H1 (cell line): ENCODE data around the gene FLRT1. TPM values are rescaled to one million over a fixed set of nuclear protein-coding genes. Genes with fewer than 3 reads are reported as not detected.

Source experiments
- CTCF ChIA-PET: fragments of 300-600 bp; sonication (Branson Sonifier 250); formaldehyde crosslinking; loops from one replicate; lab custom pipeline; 2021; ENCODE audit not compliant: partially characterized antibody; lab: Charles Lee
- POLR2A ChIA-PET: fragments of 300-600 bp; sonication (Branson Sonifier 250); formaldehyde crosslinking; loops from one replicate; lab custom pipeline; 2021; ENCODE audit warnings: inconsistent platforms; ENCODE audit not compliant: partially characterized antibody; lab: Charles Lee
- DNase-seq, 2 experiments: peaks; one replicate each; pipeline versions ENCODE4 v3.0.0 to v3.0.0-alpha.2; 2010 to 2022; ENCODE audit warnings: low spot score in 2 of 2, low read depth in 1 of 2, mixed read lengths in 1 of 2
- FAIRE-seq: peaks from 2 replicates; lab custom pipeline; 2011; peaks lifted over from hg19 to GRCh38; lab: Jason Lieb, UNC
- H2AFZ ChIP-seq: 2 replicates; pipeline ENCODE4 v1.8.1; 2012; ENCODE audit warnings: low read length, inconsistent platforms
- H2AK5ac ChIP-seq: 2 replicates; pipeline ENCODE4 v1.6.1; 2013; ENCODE audit warnings: low read depth, low read length
- H2BK120ac ChIP-seq: replicated peaks from 2 replicates; pipeline ENCODE3; 2013; ENCODE audit warnings: low read depth, low read length, inconsistent platforms
- H2BK12ac ChIP-seq: 2 replicates; pipeline ENCODE4 v1.6.1; 2013; ENCODE audit warnings: low read depth, low read length
- H2BK15ac ChIP-seq: 2 replicates; pipeline ENCODE4 v1.6.1; 2013; ENCODE audit warnings: low read length
- H2BK20ac ChIP-seq: 2 replicates; pipeline ENCODE4 v1.6.1; 2013; ENCODE audit warnings: low read length
- H2BK5ac ChIP-seq: 2 replicates; pipeline ENCODE4 v1.6.1; 2013; ENCODE audit warnings: low read depth, low read length
- H3K14ac ChIP-seq: 2 replicates; pipeline ENCODE4 v1.6.1; 2013; ENCODE audit warnings: inconsistent platforms; ENCODE audit not compliant: insufficient read length
- H3K18ac ChIP-seq: 2 replicates; pipeline ENCODE4 v1.6.1; 2013; ENCODE audit warnings: low read length; ENCODE audit errors: extremely low read depth
- H3K23ac ChIP-seq: 2 replicates; pipeline ENCODE4 v1.6.1; 2013; ENCODE audit warnings: inconsistent platforms; ENCODE audit not compliant: insufficient read length
- H3K23me2 ChIP-seq: 2 replicates; pipeline ENCODE4 v1.6.1; 2013; ENCODE audit warnings: low read depth, low read length
- H3K27ac ChIP-seq: 2 replicates; pipeline ENCODE4 v1.6.1; 2011; ENCODE audit warnings: low read depth, low read length, inconsistent platforms
- H3K27me3 ChIP-seq, 4 experiments: replicated peaks in 1 of 4; 1 replicate in 1 of 4; 2 replicates in 3 of 4; pipeline versions ENCODE4 v1.6.1 to v1.8.1; 2011 to 2013; ENCODE audit warnings: low read length in 3 of 4, mild to moderate bottlenecking in 3 of 4, inconsistent platforms in 2 of 4, mixed read lengths in 2 of 4, moderate library complexity in 1 of 4; ENCODE audit not compliant: control insufficient read depth in 3 of 4, insufficient read depth in 3 of 4; ENCODE audit errors: extremely low read depth in 1 of 4
- H3K36me3 ChIP-seq, 4 experiments: 2 replicates each; pipeline versions ENCODE4 v1.6.1 to v1.8.1; 2011 to 2013; ENCODE audit warnings: mild to moderate bottlenecking in 4 of 4, low read length in 3 of 4, moderate library complexity in 2 of 4, control low read depth in 1 of 4, inconsistent platforms in 1 of 4; ENCODE audit not compliant: insufficient read depth in 4 of 4, control insufficient read depth in 2 of 4
- H3K4ac ChIP-seq: replicated peaks from 2 replicates; pipeline ENCODE3; 2013; ENCODE audit warnings: low read length, low read depth, mixed read lengths, inconsistent platforms; ENCODE audit not compliant: insufficient read length
- H3K4me1 ChIP-seq, 4 experiments: replicated peaks in 1 of 4; 1 replicate in 1 of 4; 2 replicates in 3 of 4; pipeline versions ENCODE4 v1.6.1 to v1.8.1; 2011 to 2013; ENCODE audit warnings: low read length in 3 of 4, inconsistent platforms in 2 of 4, mixed read lengths in 1 of 4; ENCODE audit not compliant: insufficient read depth in 4 of 4, control insufficient read depth in 3 of 4
- H3K4me2 ChIP-seq, 2 experiments: 2 replicates each; pipeline versions ENCODE4 v1.6.1 to v1.8.1; 2011 to 2013; ENCODE audit warnings: low read depth in 2 of 2, low read length in 2 of 2, control low read depth in 1 of 2, inconsistent platforms in 1 of 2, mild to moderate bottlenecking in 1 of 2; ENCODE audit not compliant: insufficient read depth in 1 of 2
- H3K4me3 ChIP-seq, 4 experiments: fragments of 200-600, 300-600 bp in 1 of 4; sonication (generic), shearing (Covaris generic), sonication (Bioruptor Twin) in 1 of 4; 2 replicates each; pipeline versions ENCODE4 v1.5.1 to v1.8.1; 2011 to 2016; ENCODE audit warnings: low read length in 4 of 4, low read depth in 3 of 4, control low read depth in 2 of 4, inconsistent platforms in 2 of 4, mild to moderate bottlenecking in 2 of 4, mixed read lengths in 1 of 4, moderate library complexity in 1 of 4; ENCODE audit not compliant: insufficient read depth in 2 of 4; ENCODE audit errors: extremely low read depth in 1 of 4
- H3K56ac ChIP-seq: replicated peaks from 2 replicates; pipeline ENCODE3; 2013; ENCODE audit warnings: low read depth, mild to moderate bottlenecking, mixed read lengths, low read length, inconsistent platforms; ENCODE audit not compliant: insufficient read length
- H3K79me1 ChIP-seq: 2 replicates; pipeline ENCODE4 v1.6.1; 2013; ENCODE audit warnings: low read depth, low read length, control low read depth
- H3K79me2 ChIP-seq, 2 experiments: 2 replicates each; pipeline versions ENCODE4 v1.6.1 to v1.8.1; 2012 to 2013; ENCODE audit warnings: low read length in 2 of 2, mild to moderate bottlenecking in 2 of 2, inconsistent platforms in 1 of 2; ENCODE audit not compliant: insufficient read depth in 2 of 2, control insufficient read depth in 1 of 2
- H3K9ac ChIP-seq, 4 experiments: replicated peaks in 1 of 4; 1 replicate in 1 of 4; 2 replicates in 3 of 4; pipeline versions ENCODE4 v1.6.1 to v1.8.1; 2011 to 2013; ENCODE audit warnings: low read depth in 3 of 4, low read length in 3 of 4, control low read depth in 2 of 4, mild to moderate bottlenecking in 2 of 4, moderate library complexity in 2 of 4, inconsistent platforms in 1 of 4; ENCODE audit errors: extremely low read depth in 1 of 4
- H3K9me3 ChIP-seq, 2 experiments: 2 replicates each; pipeline versions ENCODE4 v1.6.1 to v1.8.1; 2012 to 2013; ENCODE audit warnings: mild to moderate bottlenecking in 2 of 2, moderate library complexity in 2 of 2, control low read depth in 1 of 2, inconsistent platforms in 1 of 2, low read depth in 1 of 2, low read length in 1 of 2, mixed read lengths in 1 of 2; ENCODE audit not compliant: insufficient read depth in 2 of 2
- H4K20me1 ChIP-seq, 2 experiments: replicated peaks in 1 of 2; 2 replicates each; pipeline versions ENCODE3 to v1.8.1; 2011 to 2013; ENCODE audit warnings: inconsistent platforms in 2 of 2, low read length in 2 of 2, mild to moderate bottlenecking in 1 of 2; ENCODE audit not compliant: insufficient read depth in 2 of 2, control insufficient read depth in 1 of 2
- H4K5ac ChIP-seq: 2 replicates; pipeline ENCODE4 v1.6.1; 2013; ENCODE audit warnings: low read length, low read depth, mixed read lengths, inconsistent platforms; ENCODE audit not compliant: insufficient read length
- H4K8ac ChIP-seq: 2 replicates; pipeline ENCODE4 v1.8.0; 2013; ENCODE audit warnings: mild to moderate bottlenecking, moderate library complexity, low read length, inconsistent platforms; ENCODE audit not compliant: insufficient read depth; ENCODE audit errors: extremely low read depth
- H4K91ac ChIP-seq: replicated peaks from 2 replicates; pipeline ENCODE3; 2013; ENCODE audit warnings: low read length, mixed read lengths, inconsistent platforms; ENCODE audit not compliant: insufficient read length
- POU5F1 ChIP-seq: IDR thresholded peaks from 2 replicates; pipeline ENCODE4 v1.6.1; 2011; ENCODE audit warnings: low read depth, mild to moderate bottlenecking, low read length, moderate library complexity
- WGBS, 2 experiments: shearing (Covaris generic) in 1 of 2; methylation state at CpG; one replicate each; pipeline versions ENCODE4 v1.1.6 to v1.1.7; 2013 to 2015; ENCODE audit warnings: low lambda C conversion rate in 2 of 2, mixed read lengths in 2 of 2, inconsistent platforms in 1 of 2, low coverage in 1 of 2, missing lambda C conversion rate in 1 of 2; ENCODE audit not compliant: insufficient replicate concordance in 2 of 2, insufficient coverage in 1 of 2, insufficient read length in 1 of 2; ENCODE audit errors: extremely low coverage in 1 of 2, missing lambda C conversion rate in 1 of 2; 5-methylcytosine and 5-hydroxymethylcytosine counted together
- polyA plus RNA-seq, 7 experiments: library from polyadenylated mRNA; depleted of rRNA in 3 of 7; stranded (reverse) in 5 of 7; unstranded in 2 of 7; fragments of >200 nt in 5 of 7; fragments of 200-250 nt in 2 of 7; gene quantifications; 1 replicate in 5 of 7; 2 replicates in 1 of 7; 4 replicates in 1 of 7; pipeline versions ENCODE4 v1.2.1 to v1.2.3, GENCODE V29; 2011 to 2013; ENCODE audit warnings: missing spikeins in 2 of 7, mixed read lengths in 2 of 7
- total RNA-seq: library from RNA; stranded (reverse); fragmentation: NEBNext Ultra II Directional; extraction: Animal tissue kit (Norgen Biotek cat#: 25700); gene quantifications from 2 replicates; pipeline ENCODE4 v1.2.1, GENCODE V29; 2021
- TF ChIP-seq, protein P1 (sequence below): IDR thresholded peaks from 2 replicates; pipeline ENCODE4 v1.6.1; 2012; ENCODE audit warnings: inconsistent platforms

FLRT1 gene
- total and polyA plus RNA-seq, 2 of the 8 experiments (the other 6 are each of a cell fraction or from before 2014, with no cell fraction given): 0.14 to 0.28 TPM

DNA sequence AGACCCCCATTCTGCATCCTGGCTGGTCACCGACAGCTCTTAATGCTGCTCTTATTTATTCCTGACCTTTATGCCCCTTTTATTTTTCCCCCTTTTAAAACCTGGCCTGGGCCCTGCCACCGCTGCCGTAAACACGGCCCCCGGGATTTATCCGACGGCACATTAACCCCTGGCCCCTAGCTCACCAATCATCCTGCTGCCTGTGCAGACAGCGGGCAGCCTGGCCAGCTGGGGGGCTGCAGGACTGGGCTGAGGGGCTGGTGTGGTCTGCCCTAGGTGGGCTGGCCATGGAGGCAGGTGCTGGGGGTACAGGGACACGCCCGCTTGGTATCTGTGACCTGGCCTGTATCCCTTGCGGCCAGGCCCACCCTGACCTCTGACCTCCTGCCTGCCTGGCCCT, 21.4 kb upstream of the FLRT1 start:
- ChIA-PET CTCF (interaction anchor here (0.9 to 8.2 kb wide), 9 partner anchors 7 to 149 kb away, joined by 3 to 74 read pairs (median 4); no protein-coding TSS in a partner anchor), POLR2A (interaction anchor here (1.0 to 1.8 kb wide), 5 partner anchors 17 to 152 kb away, joined by 3 to 5 read pairs (median 4); partner anchors contain the start of genes MACROD1 and OTUB1)
- DNase-seq (no peak), FAIRE-seq (no peak)
- Histone ChIP-seq H4K5ac (no peak overlapping the region), H3K4me1 (peaks cover 0 to 8% (median 4%) of the 10 kb centered on the region in 4 experiments; a peak in 4 of 7 replicates), H2BK12ac (no peak overlapping the region), H3K27ac (no peak overlapping the region), H3K9me3 (peaks cover 0 to 6% of the 10 kb centered on the region in 2 experiments; a peak in 1 of 4 replicates), H2BK15ac (no peak overlapping the region), H3K18ac (no peak overlapping the region), H2AK5ac (no peak overlapping the region), H2BK5ac (no peak overlapping the region), H2BK120ac (no peak overlapping the region), H3K79me1 (no peaks in the 10 kb centered on the region; the same call in 1 of the 2 replicates), H3K4me3 (no peak overlapping the region), H3K23ac (no peak overlapping the region), H2AFZ (no peak overlapping the region), H4K20me1 (peaks cover 3 to 5% of the 10 kb centered on the region in 2 experiments), H3K36me3 (no peaks in the 10 kb centered on the region), H3K56ac (no peak overlapping the region), H3K4me2 (no peak overlapping the region), H3K14ac (no peak overlapping the region), H3K9ac (no peak overlapping the region), H3K27me3 (peaks cover 4 to 68% (median 43%) of the 10 kb centered on the region in 4 experiments), H3K23me2 (peaks cover 12% of the 10 kb centered on the region; the same call in 1 of the 2 replicates), H4K91ac (no peak overlapping the region), H4K8ac (no peak overlapping the region), H3K4ac (no peak overlapping the region), H3K79me2 (no peaks in the 10 kb centered on the region), H2BK20ac (no peak overlapping the region)
- WGBS, 2 experiments: 91% methylated on average over 11 of the region's 11 CpGs; no CpG with 5 or more reads in 1 of the 2 experiments
- no peak for TF ChIP-seq POU5F1
- TF ChIP-seq, protein P1, sequence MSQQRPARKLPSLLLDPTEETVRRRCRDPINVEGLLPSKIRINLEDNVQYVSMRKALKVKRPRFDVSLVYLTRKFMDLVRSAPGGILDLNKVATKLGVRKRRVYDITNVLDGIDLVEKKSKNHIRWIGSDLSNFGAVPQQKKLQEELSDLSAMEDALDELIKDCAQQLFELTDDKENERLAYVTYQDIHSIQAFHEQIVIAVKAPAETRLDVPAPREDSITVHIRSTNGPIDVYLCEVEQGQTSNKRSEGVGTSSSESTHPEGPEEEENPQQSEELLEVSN: no peak
